SK-N-SH (cell line): Measurements from ENCODE around the gene ATP6V1G3. TPM values are rescaled to one million over a fixed set of nuclear protein-coding genes. Genes with fewer than 3 reads are reported as not detected.

Source experiments
- CTCF ChIA-PET: fragments of 300-600, 350-600 bp; formaldehyde crosslinking; extraction: SDS; loops from one replicate; lab custom pipeline; 2021; lab: Yijun Ruan, JAX
- POLR2A ChIA-PET: fragments of 350-600 bp; sonication (Branson Sonifier 250); formaldehyde crosslinking; extraction: SDS; loops from one replicate; lab custom pipeline; 2020; ENCODE audit warnings: antibody characterized with exemption, inconsistent platforms; lab: Yijun Ruan, JAX
- DNase-seq: peaks from one replicate; pipeline ENCODE4 v3.0.0; 2012
- H2AFZ ChIP-seq: fragments of 200-600 bp; sonication (generic); 2 replicates; pipeline ENCODE4 v1.8.1; 2016; ENCODE audit warnings: antibody characterized with exemption, mild to moderate bottlenecking, low read depth
- H3F3A ChIP-seq: fragments of 200-600 bp; sonication (generic); replicated peaks from 2 replicates; pipeline ENCODE3; 2016; ENCODE audit warnings: antibody characterized with exemption, mild to moderate bottlenecking; ENCODE audit not compliant: insufficient read depth
- H3K27ac ChIP-seq, 2 experiments: fragments of 200-500 bp in 1 of 2; fragments of 200-600 bp in 1 of 2; sonication (Bioruptor generic) in 1 of 2; sonication (generic), shearing (Covaris generic) in 1 of 2; 2 replicates each; pipeline versions ENCODE4 v1.5.1 to v1.6.1; 2014 to 2016; ENCODE audit warnings: low read depth in 2 of 2, inconsistent platforms in 1 of 2, low read length in 1 of 2, mild to moderate bottlenecking in 1 of 2, mixed read lengths in 1 of 2
- H3K27me3 ChIP-seq: fragments of 200-600 bp; sonication (generic), shearing (Covaris generic); 2 replicates; pipeline ENCODE4 v1.6.1; 2016; ENCODE audit warnings: mixed run types; ENCODE audit not compliant: insufficient read depth
- H3K36me3 ChIP-seq, 2 experiments: fragments of 200-500 bp in 1 of 2; fragments of 200-600 bp in 1 of 2; sonication (Bioruptor generic) in 1 of 2; sonication (generic) in 1 of 2; replicated peaks in 1 of 2; 2 replicates each; pipeline versions ENCODE3 to v1.5.1; 2014 to 2016; ENCODE audit warnings: low read length in 1 of 2, mild to moderate bottlenecking in 1 of 2; ENCODE audit not compliant: insufficient read depth in 2 of 2, control insufficient read depth in 1 of 2
- H3K4me1 ChIP-seq, 2 experiments: fragments of 200-500 bp in 1 of 2; fragments of 200-600 bp in 1 of 2; sonication (Bioruptor generic) in 1 of 2; sonication (generic), shearing (Covaris generic) in 1 of 2; 2 replicates each; pipeline versions ENCODE4 v1.5.1 to v1.6.1; 2014 to 2016; ENCODE audit warnings: low read depth in 1 of 2, low read length in 1 of 2, mixed run types in 1 of 2; ENCODE audit not compliant: insufficient read depth in 2 of 2, control insufficient read depth in 1 of 2
- H3K4me2 ChIP-seq: fragments of 200-600 bp; sonication (generic), shearing (Covaris generic); 2 replicates; pipeline ENCODE4 v1.6.1; 2017; ENCODE audit warnings: mixed run types
- H3K4me3 ChIP-seq, 2 experiments: fragments of 200-500 bp in 1 of 2; fragments of 200-600 bp in 1 of 2; sonication (Bioruptor generic) in 1 of 2; sonication (generic), shearing (Covaris generic) in 1 of 2; 2 replicates each; pipeline versions ENCODE4 v1.5.1 to v1.8.1; 2014 to 2016; ENCODE audit warnings: low read depth in 2 of 2, inconsistent platforms in 1 of 2, low read length in 1 of 2, mild to moderate bottlenecking in 1 of 2, mixed read lengths in 1 of 2, moderate library complexity in 1 of 2
- H3K79me2 ChIP-seq: fragments of 200-600 bp; sonication (generic); 2 replicates; pipeline ENCODE4 v1.8.1; 2017; ENCODE audit warnings: mild to moderate bottlenecking; ENCODE audit not compliant: insufficient read depth
- H3K9ac ChIP-seq: fragments of 200-600 bp; sonication (generic); 2 replicates; pipeline ENCODE4 v1.6.1; 2017; ENCODE audit warnings: mixed run types
- H3K9me2 ChIP-seq: fragments of 200-600 bp; sonication (generic); 2 replicates; pipeline ENCODE4 v1.6.1; 2017; ENCODE audit warnings: mixed run types
- H3K9me3 ChIP-seq: fragments of 200-600 bp; sonication (generic); 2 replicates; pipeline ENCODE4 v1.6.1; 2017; ENCODE audit warnings: mixed run types, mild to moderate bottlenecking, moderate library complexity
- H4K20me1 ChIP-seq: fragments of 200-600 bp; sonication (generic); 2 replicates; pipeline ENCODE4 v1.6.1; 2017; ENCODE audit warnings: mild to moderate bottlenecking, mixed run types; ENCODE audit not compliant: insufficient read depth
- CHD2 ChIP-seq: fragments of 150-350 bp; IDR thresholded peaks from 2 replicates; pipeline ENCODE4 v1.6.1; 2018; ENCODE audit warnings: low read length; ENCODE audit not compliant: partially characterized antibody
- ELF1 ChIP-seq: IDR thresholded peaks from 2 replicates; pipeline ENCODE4 v1.4.0; 2012
- EZH2phosphoT487 ChIP-seq: fragments of 200-600 bp; sonication (generic); IDR thresholded peaks from 2 replicates; pipeline ENCODE4 v1.6.1; 2017; ENCODE audit warnings: low read depth, mixed run types, mild to moderate bottlenecking, antibody characterized with exemption, moderate library complexity, borderline replicate concordance
- FOSL2 ChIP-seq: IDR thresholded peaks from 2 replicates; pipeline ENCODE4 v1.4.0; 2012; ENCODE audit warnings: low read depth, mild to moderate bottlenecking, moderate library complexity, borderline replicate concordance
- FOXJ3 ChIP-seq: sonication (generic); formaldehyde crosslinking; IDR thresholded peaks from 2 replicates; pipeline ENCODE4 v1.5.1; 2020; ENCODE audit warnings: mild to moderate bottlenecking, missing genetic modification reagents
- FOXM1 ChIP-seq: IDR thresholded peaks from 2 replicates; pipeline ENCODE4 v1.4.0; 2012; ENCODE audit warnings: low read depth, mild to moderate bottlenecking
- GATA2 ChIP-seq: sonication (generic); formaldehyde crosslinking; IDR thresholded peaks from 2 replicates; pipeline ENCODE4 v1.5.0; 2020; ENCODE audit warnings: mild to moderate bottlenecking, missing genetic modification reagents
- IRF3 ChIP-seq: fragments of 150-350 bp; IDR thresholded peaks from 2 replicates; pipeline ENCODE4 v1.6.1; 2016; ENCODE audit warnings: mild to moderate bottlenecking, low read depth, low read length
- JUND ChIP-seq: IDR thresholded peaks from 2 replicates; pipeline ENCODE4 v1.4.0; 2012
- MEF2A ChIP-seq: IDR thresholded peaks from 2 replicates; pipeline ENCODE4 v1.4.0; 2012; ENCODE audit warnings: low read depth, borderline replicate concordance
- MXI1 ChIP-seq: IDR thresholded peaks from 2 replicates; pipeline ENCODE4 v1.6.1; 2012; ENCODE audit warnings: mild to moderate bottlenecking, low read depth, low read length, improper control_type of control experiment
- NFIC ChIP-seq: IDR thresholded peaks from 2 replicates; pipeline ENCODE4 v1.4.0; 2012; ENCODE audit warnings: borderline replicate concordance
- NRF1 ChIP-seq: IDR thresholded peaks from 2 replicates; pipeline ENCODE4 v1.6.1; 2012; ENCODE audit warnings: low read depth, mild to moderate bottlenecking, low read length
- RAD21 ChIP-seq: IDR thresholded peaks from 2 replicates; pipeline ENCODE4 v1.6.1; 2012; ENCODE audit warnings: mild to moderate bottlenecking, low read length
- REST ChIP-seq: IDR thresholded peaks from 2 replicates; pipeline ENCODE4 v1.6.1; 2012; ENCODE audit warnings: mild to moderate bottlenecking, low read depth, low read length, moderate library complexity
- RFX5 ChIP-seq: IDR thresholded peaks from 2 replicates; pipeline ENCODE4 v1.6.1; 2012; ENCODE audit warnings: mild to moderate bottlenecking, improper control_type of control experiment, low read length
- RXRA ChIP-seq: IDR thresholded peaks from 2 replicates; pipeline ENCODE4 v1.4.0; 2012; ENCODE audit warnings: low read depth, mild to moderate bottlenecking, borderline replicate concordance
- SIN3A ChIP-seq: IDR thresholded peaks from 2 replicates; pipeline ENCODE4 v1.6.1; 2012; ENCODE audit warnings: low read depth, mild to moderate bottlenecking, low read length, moderate library complexity, borderline replicate concordance
- TAF1 ChIP-seq: IDR thresholded peaks from 2 replicates; pipeline ENCODE4 v1.6.1; 2012; ENCODE audit warnings: low read depth, mild to moderate bottlenecking, low read length, moderate library complexity, borderline replicate concordance
- TCF12 ChIP-seq: IDR thresholded peaks from 2 replicates; pipeline ENCODE4 v1.4.0; 2012
- YY1 ChIP-seq: IDR thresholded peaks from 2 replicates; pipeline ENCODE4 v1.4.0; 2012; ENCODE audit warnings: low read depth, mild to moderate bottlenecking
- WGBS: methylation state at CpG from one replicate; pipeline ENCODE4 v1.1.6; 2017; ENCODE audit warnings: low lambda C conversion rate; 5-methylcytosine and 5-hydroxymethylcytosine counted together
- polyA plus RNA-seq, 3 experiments: library from polyadenylated mRNA; depleted of rRNA; stranded (reverse); fragments of >200 nt; gene quantifications; 2 replicates each; pipeline ENCODE4 v1.2.3, GENCODE V29; 2012
- TF ChIP-seq, protein P1 (sequence below): IDR thresholded peaks from 2 replicates; pipeline ENCODE4 v1.4.0; 2012; ENCODE audit warnings: low read depth
- TF ChIP-seq, protein P2 (sequence below): IDR thresholded peaks from 2 replicates; pipeline ENCODE4; 2012
- TF ChIP-seq, protein P3 (sequence below): fragments of 150-350 bp; IDR thresholded peaks from 2 replicates; pipeline ENCODE4 v1.6.1; 2017; ENCODE audit warnings: antibody characterized with exemption, low read length, low read depth, borderline replicate concordance

ATP6V1G3 gene
- polyA plus RNA-seq, 1 of the 3 experiments (the other 2 are of a cell fraction): not detected

DNA sequence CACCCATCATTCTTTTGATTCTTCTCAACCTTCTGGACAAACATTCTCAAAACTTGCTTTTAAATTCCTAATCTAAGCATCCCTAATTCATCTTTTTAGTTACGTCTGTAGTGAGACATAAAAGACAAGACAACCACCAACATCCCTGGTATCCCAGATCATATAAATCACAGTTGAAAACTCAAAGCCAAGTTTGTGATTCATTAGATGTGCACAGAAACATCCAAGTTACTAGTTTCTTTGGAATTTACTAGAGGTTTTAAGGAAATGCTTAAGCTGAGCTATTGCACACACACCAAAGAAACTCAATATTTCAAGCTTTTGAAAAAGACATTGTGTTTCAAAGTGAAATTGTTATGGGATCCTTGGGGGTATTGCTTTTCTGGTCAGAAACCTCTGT lies 47.6 kb downstream of the ATP6V1G3 start (continued):
- TF ChIP-seq CHD2: no peak
- no peak for TF ChIP-seq FOXJ3 (CRISPR knock-in tag)
- TF ChIP-seq TAF1: no peak
- no peak for TF ChIP-seq REST
- peak; percentile 97 for TF ChIP-seq NFIC
- TF ChIP-seq, protein P1, sequence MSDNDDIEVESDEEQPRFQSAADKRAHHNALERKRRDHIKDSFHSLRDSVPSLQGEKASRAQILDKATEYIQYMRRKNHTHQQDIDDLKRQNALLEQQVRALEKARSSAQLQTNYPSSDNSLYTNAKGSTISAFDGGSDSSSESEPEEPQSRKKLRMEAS: peak; percentile 59; the same call in 1 of the 2 replicates
- TF ChIP-seq RFX5: no peak
- peak; percentile 41; the same call in 1 of the 2 replicates for TF ChIP-seq ELF1
- TF ChIP-seq IRF3: no peak
- no peak for TF ChIP-seq YY1
- no peak; the same call in 1 of the 2 replicates for TF ChIP-seq SIN3A

- Histone ChIP-seq H3K36me3 (no peaks in the 10 kb centered on the region), H3K9me3 (no peaks in the 10 kb centered on the region), H3F3A (peaks cover 23% of the 10 kb centered on the region), H3K79me2 (no peaks in the 10 kb centered on the region), H4K20me1 (no peaks in the 10 kb centered on the region), H3K27me3 (no peaks in the 10 kb centered on the region), H3K4me2 (no peak overlapping the region), H3K4me3 (no peak overlapping the region), H3K4me1 (peaks cover 7 to 39% of the 10 kb centered on the region in 2 experiments), H3K27ac (peak overlapping the region in 1 of 2 experiments; percentile 89; a peak in 2 of 4 replicates), H2AFZ (no peak overlapping the region; the same call in 1 of the 2 replicates), H3K9ac (no peak overlapping the region), H3K9me2 (no peaks in the 10 kb centered on the region)
- CTCF ChIA-PET: interaction anchor here (1.3 kb wide), 1 partner anchor 10 kb away, joined by 3 read pairs; no protein-coding TSS in a partner anchor
- DNase-seq: no peak
- WGBS: 88% methylated on average over 3 of the region's 3 CpGs
- POLR2A ChIA-PET: no interaction called here
- TF ChIP-seq JUND (no peak), NRF1 (no peak), RXRA (no peak), EZH2phosphoT487 (no peak), ELF1 (no peak), FOXM1 (no peak), TCF12 (no peak), MEF2A (no peak), CHD2 (no peak), MXI1 (no peak), FOSL2 (no peak), RAD21 (no peak), RFX5 (no peak), IRF3 (no peak), GATA2 (no peak)
- TF ChIP-seq, protein P2, sequence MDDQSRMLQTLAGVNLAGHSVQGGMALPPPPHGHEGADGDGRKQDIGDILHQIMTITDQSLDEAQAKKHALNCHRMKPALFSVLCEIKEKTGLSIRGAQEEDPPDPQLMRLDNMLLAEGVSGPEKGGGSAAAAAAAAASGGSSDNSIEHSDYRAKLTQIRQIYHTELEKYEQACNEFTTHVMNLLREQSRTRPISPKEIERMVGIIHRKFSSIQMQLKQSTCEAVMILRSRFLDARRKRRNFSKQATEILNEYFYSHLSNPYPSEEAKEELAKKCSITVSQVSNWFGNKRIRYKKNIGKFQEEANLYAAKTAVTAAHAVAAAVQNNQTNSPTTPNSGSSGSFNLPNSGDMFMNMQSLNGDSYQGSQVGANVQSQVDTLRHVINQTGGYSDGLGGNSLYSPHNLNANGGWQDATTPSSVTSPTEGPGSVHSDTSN: no peak
- TF ChIP-seq, protein P3, sequence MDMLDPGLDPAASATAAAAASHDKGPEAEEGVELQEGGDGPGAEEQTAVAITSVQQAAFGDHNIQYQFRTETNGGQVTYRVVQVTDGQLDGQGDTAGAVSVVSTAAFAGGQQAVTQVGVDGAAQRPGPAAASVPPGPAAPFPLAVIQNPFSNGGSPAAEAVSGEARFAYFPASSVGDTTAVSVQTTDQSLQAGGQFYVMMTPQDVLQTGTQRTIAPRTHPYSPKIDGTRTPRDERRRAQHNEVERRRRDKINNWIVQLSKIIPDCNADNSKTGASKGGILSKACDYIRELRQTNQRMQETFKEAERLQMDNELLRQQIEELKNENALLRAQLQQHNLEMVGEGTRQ: no peak
- TF ChIP-seq, protein P1: no peak
Measured at GRCh38 chr1:198491596-198491995, 48.9 kb downstream of the ATP6V1G3 start.
